Stimulated activated CD4-positive, alpha-beta T cell treated with anti-CD3 and anti-CD28 coated beads, Interleukin-12 subunit alpha, Interleukin-12 subunit beta, amount 100 ng/mL, for 4 hours (primary cell): ENCODE data around the gene DENND1A.
"Not testable (repeated sequence)": the region's sequence is repeated elsewhere in the genome, so short reads cannot be mapped to it uniquely, and the experiment has no call there.

Experiments
- DNase-seq: peaks from one replicate; pipeline ENCODE4 v3.0.0-alpha.2; 2020

Gene DENND1A

GRCh38 chr9:123757960-123758359 is 172.0 kb downstream of the DENND1A start:
- no peak for DNase-seq

- no peak for DNase-seq
Observed at GRCh38 chr9:123757547-123757946, 172.4 kb downstream of the DENND1A start.

GRCh38 chr9:123756484-123757106 is 173.3 kb downstream of the DENND1A start:
- DNase-seq: no peak

GRCh38 chr9:123753669-123754258 is 176.2 kb downstream of the DENND1A start:
- no peak for DNase-seq

- DNase-seq: no peak
Observed at GRCh38 chr9:123753016-123753415, 176.9 kb downstream of the DENND1A start.

GRCh38 chr9:123749580-123750202 is 180.2 kb downstream of the DENND1A start:
- no peak for DNase-seq

- DNase-seq: no peak
Observed at GRCh38 chr9:123746765-123747164, 183.2 kb downstream of the DENND1A start.

- DNase-seq: no peak
Observed at GRCh38 chr9:123745933-123746332, 184.0 kb downstream of the DENND1A start.

- no peak for DNase-seq
Observed at GRCh38 chr9:123745451-123745850, 184.5 kb downstream of the DENND1A start.

- no peak for DNase-seq
Observed at GRCh38 chr9:123743737-123744136, 186.2 kb downstream of the DENND1A start.

- no peak for DNase-seq
Observed at GRCh38 chr9:123742009-123742767, 187.7 kb downstream of the DENND1A start.

- no peak for DNase-seq
Observed at GRCh38 chr9:123741214-123741613, 188.7 kb downstream of the DENND1A start.

- no peak for DNase-seq
Observed at GRCh38 chr9:123739902-123740301, 190.0 kb downstream of the DENND1A start.

- DNase-seq: no peak
Observed at GRCh38 chr9:123739387-123739786, 190.5 kb downstream of the DENND1A start.

- DNase-seq: no peak
Observed at GRCh38 chr9:123738648-123739047, 191.3 kb downstream of the DENND1A start.

GRCh38 chr9:123735376-123735775 is 194.6 kb downstream of the DENND1A start:
- DNase-seq: no peak

GRCh38 chr9:123728571-123728970 is 201.4 kb downstream of the DENND1A start:
- DNase-seq: not testable (repeated sequence)

GRCh38 chr9:123727332-123727731 is 202.6 kb downstream of the DENND1A start:
- DNase-seq: no peak

- DNase-seq: no peak
Observed at GRCh38 chr9:123725389-123725788, 204.5 kb downstream of the DENND1A start.

- no peak for DNase-seq
Observed at GRCh38 chr9:123724211-123724796, 205.6 kb downstream of the DENND1A start.

GRCh38 chr9:123723135-123723875 is 206.6 kb downstream of the DENND1A start:
- DNase-seq: no peak

GRCh38 chr9:123722378-123722777 is 207.5 kb downstream of the DENND1A start:
- no peak for DNase-seq

- DNase-seq: no peak
Observed at GRCh38 chr9:123718188-123718587, 211.7 kb downstream of the DENND1A start.
